Testis (tissue), 2 donors: ENCODE data around the gene STON2.

ENCODE experiments used
- POLR2A ChIP-seq: fragments of 450-650 bp; IDR thresholded peaks from one replicate; pipeline ENCODE4 v1.6.1; 2017; ENCODE audit warnings: antibody characterized with exemption, mild to moderate bottlenecking, moderate library complexity
- TF ChIP-seq, protein P1 (sequence below), 3 experiments: fragments of 450-650 bp in 2 of 3; fragments of 200-600 bp in 1 of 3; sonication (generic) in 1 of 3; IDR thresholded peaks; one replicate each; pipeline ENCODE4 v1.5.1; 2016 to 2019; ENCODE audit warnings: antibody characterized with exemption in 3 of 3, mild to moderate bottlenecking in 2 of 3, moderate library complexity in 1 of 3

DNA sequence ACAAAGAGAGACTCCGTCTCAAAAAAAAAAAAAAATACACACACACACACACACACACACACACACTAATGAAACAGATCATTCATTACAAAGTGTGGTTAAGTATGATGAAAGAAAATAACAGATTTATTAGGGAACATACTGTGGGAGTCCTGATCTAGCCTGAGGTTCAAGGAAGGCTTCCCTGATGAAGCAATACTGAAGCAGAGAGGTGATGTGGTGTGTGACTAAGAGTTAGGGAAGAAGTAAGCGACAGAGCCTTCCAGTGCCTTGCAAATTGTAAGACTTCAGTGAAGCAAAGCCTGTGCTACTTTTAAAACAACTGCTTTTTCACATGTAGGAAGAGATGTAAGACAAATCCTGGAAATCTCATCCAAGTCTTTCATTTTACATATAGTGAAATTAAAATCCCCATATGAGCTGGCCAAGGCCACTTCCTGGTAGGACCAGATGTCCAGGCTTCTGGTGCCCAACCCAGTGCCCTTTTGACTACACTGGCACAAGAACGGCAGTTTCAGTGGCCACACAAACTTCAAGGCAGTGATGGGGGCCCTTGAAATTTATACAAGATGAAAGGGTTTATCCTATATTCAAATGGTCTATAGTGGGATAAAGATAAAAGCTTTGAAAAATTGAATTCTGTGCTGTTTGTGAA lies 86.2 kb downstream of the STON2 start:
- no peak for TF ChIP-seq POLR2A
- TF ChIP-seq, protein P1, sequence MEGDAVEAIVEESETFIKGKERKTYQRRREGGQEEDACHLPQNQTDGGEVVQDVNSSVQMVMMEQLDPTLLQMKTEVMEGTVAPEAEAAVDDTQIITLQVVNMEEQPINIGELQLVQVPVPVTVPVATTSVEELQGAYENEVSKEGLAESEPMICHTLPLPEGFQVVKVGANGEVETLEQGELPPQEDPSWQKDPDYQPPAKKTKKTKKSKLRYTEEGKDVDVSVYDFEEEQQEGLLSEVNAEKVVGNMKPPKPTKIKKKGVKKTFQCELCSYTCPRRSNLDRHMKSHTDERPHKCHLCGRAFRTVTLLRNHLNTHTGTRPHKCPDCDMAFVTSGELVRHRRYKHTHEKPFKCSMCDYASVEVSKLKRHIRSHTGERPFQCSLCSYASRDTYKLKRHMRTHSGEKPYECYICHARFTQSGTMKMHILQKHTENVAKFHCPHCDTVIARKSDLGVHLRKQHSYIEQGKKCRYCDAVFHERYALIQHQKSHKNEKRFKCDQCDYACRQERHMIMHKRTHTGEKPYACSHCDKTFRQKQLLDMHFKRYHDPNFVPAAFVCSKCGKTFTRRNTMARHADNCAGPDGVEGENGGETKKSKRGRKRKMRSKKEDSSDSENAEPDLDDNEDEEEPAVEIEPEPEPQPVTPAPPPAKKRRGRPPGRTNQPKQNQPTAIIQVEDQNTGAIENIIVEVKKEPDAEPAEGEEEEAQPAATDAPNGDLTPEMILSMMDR (IDR thresholded peaks at IDR 0.05): no peak
